HEK293 (cell line): Measurements from ENCODE around the gene MYO7A.
A peak's percentile ranks its signal among the peaks of the same experiment; 100 is the strongest.

Source experiments
- CTCF ChIA-PET: fragments of 350-600 bp; formaldehyde crosslinking; extraction: SDS; loops from one replicate; lab custom pipeline; 2021; ENCODE audit warnings: antibody characterized with exemption; lab: Yijun Ruan, JAX
- POLR2A ChIA-PET: fragments of 300-600 bp; formaldehyde crosslinking; extraction: SDS; loops from one replicate; lab custom pipeline; 2020; ENCODE audit warnings: antibody characterized with exemption, inconsistent platforms; lab: Yijun Ruan, JAX
- H3K27ac ChIP-seq: fragments of 200-500 bp; sonication (Bioruptor generic); 2 replicates; pipeline ENCODE4 v1.5.1; 2014; ENCODE audit warnings: low read depth, low read length, control low read depth, inconsistent platforms; ENCODE audit errors: extremely low read depth
- H3K36me3 ChIP-seq, 2 experiments: fragments of 200-500 bp in 1 of 2; sonication (Bioruptor generic) in 1 of 2; 1 replicate in 1 of 2; 2 replicates in 1 of 2; pipeline ENCODE4 v1.5.1; 2014 to 2017; ENCODE audit warnings: inconsistent platforms in 2 of 2, low read length in 2 of 2; ENCODE audit not compliant: control insufficient read depth in 2 of 2, insufficient read depth in 1 of 2
- H3K4me1 ChIP-seq: fragments of 200-500 bp; sonication (Bioruptor generic); 2 replicates; pipeline ENCODE4 v1.5.1; 2014; ENCODE audit warnings: mild to moderate bottlenecking, low read length, inconsistent platforms; ENCODE audit not compliant: control insufficient read depth, insufficient read depth
- H3K4me3 ChIP-seq: 2 replicates; pipeline ENCODE4 v1.5.1; 2011; ENCODE audit warnings: low read depth, mild to moderate bottlenecking, control low read depth, low read length, moderate library complexity
- H3K9me3 ChIP-seq: fragments of 200-500 bp; sonication (Bioruptor generic); 2 replicates; pipeline ENCODE4 v1.5.1; 2014; ENCODE audit warnings: low read depth, low read length, inconsistent platforms; ENCODE audit not compliant: control insufficient read depth, insufficient read depth
- HOXA7 ChIP-seq: sonication (generic); formaldehyde crosslinking; IDR thresholded peaks from 2 replicates; pipeline ENCODE4 v1.8.1; 2022; ENCODE audit warnings: missing genetic modification reagents, borderline replicate concordance
- HOXD13 ChIP-seq: sonication (generic); formaldehyde crosslinking; IDR thresholded peaks from 2 replicates; pipeline ENCODE4 v1.8.0; 2022; ENCODE audit warnings: missing genetic modification reagents, borderline replicate concordance
- MYNN ChIP-seq: fragments of 450-650 bp; formaldehyde crosslinking; IDR thresholded peaks from 2 replicates; pipeline ENCODE4 v1.5.1; 2016; ENCODE audit warnings: missing biosample characterization, missing genetic modification characterization, borderline replicate concordance
- OSR2 ChIP-seq: fragments of 450-650 bp; formaldehyde crosslinking; IDR thresholded peaks from 2 replicates; pipeline ENCODE4 v1.5.1; 2016; ENCODE audit warnings: missing biosample characterization, missing genetic modification characterization
- SP7 ChIP-seq: fragments of 450-650 bp; formaldehyde crosslinking; IDR thresholded peaks from 2 replicates; pipeline ENCODE4 v1.5.1; 2016; ENCODE audit warnings: missing biosample characterization, missing genetic modification characterization
- TCF7L2 ChIP-seq: IDR thresholded peaks from 2 replicates; pipeline ENCODE4 v1.6.1; 2011; ENCODE audit warnings: low read depth, mild to moderate bottlenecking, inconsistent platforms, low read length, moderate library complexity, borderline replicate concordance
- YY2 ChIP-seq: fragments of 450-650 bp; formaldehyde crosslinking; IDR thresholded peaks from 2 replicates; pipeline ENCODE4 v1.5.1; 2016; ENCODE audit warnings: missing biosample characterization, missing genetic modification characterization
- ZNF133 ChIP-seq: fragments of 450-650 bp; formaldehyde crosslinking; IDR thresholded peaks from 2 replicates; pipeline ENCODE4 v1.5.1; 2016; ENCODE audit warnings: missing biosample characterization, missing genetic modification characterization
- ZNF221 ChIP-seq: fragments of 450-650 bp; formaldehyde crosslinking; IDR thresholded peaks from 2 replicates; pipeline ENCODE4 v1.5.1; 2017; ENCODE audit warnings: missing biosample characterization, missing genetic modification characterization, borderline replicate concordance
- ZNF248 ChIP-seq: fragments of 450-650 bp; formaldehyde crosslinking; IDR thresholded peaks from 2 replicates; pipeline ENCODE4 v1.5.1; 2017; ENCODE audit warnings: missing biosample characterization, missing genetic modification characterization
- ZNF394 ChIP-seq: fragments of 450-650 bp; formaldehyde crosslinking; IDR thresholded peaks from 2 replicates; pipeline ENCODE4 v1.5.1; 2016; ENCODE audit warnings: missing biosample characterization, missing genetic modification characterization, mild to moderate bottlenecking, moderate library complexity, borderline replicate concordance
- ZNF423 ChIP-seq: fragments of 450-650 bp; formaldehyde crosslinking; IDR thresholded peaks from 2 replicates; pipeline ENCODE4 v1.5.1; 2016; ENCODE audit warnings: missing biosample characterization, missing genetic modification characterization
- ZNF514 ChIP-seq: fragments of 450-650 bp; formaldehyde crosslinking; IDR thresholded peaks from 2 replicates; pipeline ENCODE4 v1.5.1; 2016; ENCODE audit warnings: missing biosample characterization, missing genetic modification characterization
- ZNF624 ChIP-seq: fragments of 450-650 bp; formaldehyde crosslinking; IDR thresholded peaks from 2 replicates; pipeline ENCODE4 v1.5.1; 2017; ENCODE audit warnings: missing biosample characterization, missing genetic modification characterization
- ZNF768 ChIP-seq: fragments of 450-650 bp; formaldehyde crosslinking; IDR thresholded peaks from 2 replicates; pipeline ENCODE4 v1.5.1; 2018; ENCODE audit warnings: missing biosample characterization, mild to moderate bottlenecking, missing genetic modification characterization
- ZNF792 ChIP-seq: fragments of 450-650 bp; formaldehyde crosslinking; IDR thresholded peaks from 2 replicates; pipeline ENCODE4 v1.5.1; 2016; ENCODE audit warnings: missing biosample characterization, missing genetic modification characterization
- TF ChIP-seq, protein P1 (sequence below): fragments of 450-650 bp; formaldehyde crosslinking; IDR thresholded peaks from 2 replicates; pipeline ENCODE4 v1.5.1; 2017; ENCODE audit warnings: missing biosample characterization, missing genetic modification characterization
- TF ChIP-seq, protein P2 (sequence below): fragments of 450-650 bp; formaldehyde crosslinking; IDR thresholded peaks from 2 replicates; pipeline ENCODE4 v1.5.1; 2017; ENCODE audit warnings: missing biosample characterization, missing genetic modification characterization
- TF ChIP-seq, protein P3 (sequence below): fragments of 450-650 bp; formaldehyde crosslinking; IDR thresholded peaks from 2 replicates; pipeline ENCODE4; 2016; ENCODE audit warnings: missing biosample characterization, missing genetic modification characterization
- TF ChIP-seq, protein P4 (sequence below): fragments of 450-650 bp; formaldehyde crosslinking; IDR thresholded peaks from 2 replicates; pipeline ENCODE4 v1.5.1; 2017; ENCODE audit warnings: missing biosample characterization, missing genetic modification characterization

Gene MYO7A

DNA sequence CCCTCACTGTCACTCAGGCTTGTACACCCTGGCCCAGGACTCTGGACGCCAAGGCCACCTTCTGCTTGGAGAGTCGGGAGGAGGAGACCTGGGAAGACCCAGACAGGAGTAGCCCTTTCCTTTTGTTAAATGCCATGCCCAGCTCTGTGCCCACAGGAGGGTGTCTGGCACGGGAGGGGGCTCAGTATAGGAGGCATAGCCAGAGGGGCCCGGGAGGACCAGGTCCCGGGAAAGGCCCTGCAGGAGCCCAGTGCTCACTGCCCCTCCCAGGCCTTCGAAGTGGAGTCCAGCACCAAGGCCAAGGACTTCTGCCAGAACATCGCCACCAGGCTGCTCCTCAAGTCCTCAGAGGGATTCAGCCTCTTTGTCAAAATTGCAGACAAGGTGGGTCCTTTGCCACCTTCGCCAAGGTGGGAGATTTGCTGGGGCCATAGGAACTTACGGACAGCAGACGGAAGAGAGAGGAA, 79.0 kb downstream of the MYO7A start:
- Histone ChIP-seq H3K36me3 (no peaks in the 10 kb centered on the region), H3K4me1 (no peaks in the 10 kb centered on the region), H3K9me3 (no peaks in the 10 kb centered on the region), H3K27ac (no peak overlapping the region), H3K4me3 (no peak overlapping the region)
- ChIA-PET POLR2A (no interaction called here), CTCF (interaction anchor here (0.6 to 1.5 kb wide), 3 partner anchors 8 to 372 kb away, joined by 4 to 5 read pairs (median 4); no protein-coding TSS in a partner anchor)
- TF ChIP-seq, protein P1, sequence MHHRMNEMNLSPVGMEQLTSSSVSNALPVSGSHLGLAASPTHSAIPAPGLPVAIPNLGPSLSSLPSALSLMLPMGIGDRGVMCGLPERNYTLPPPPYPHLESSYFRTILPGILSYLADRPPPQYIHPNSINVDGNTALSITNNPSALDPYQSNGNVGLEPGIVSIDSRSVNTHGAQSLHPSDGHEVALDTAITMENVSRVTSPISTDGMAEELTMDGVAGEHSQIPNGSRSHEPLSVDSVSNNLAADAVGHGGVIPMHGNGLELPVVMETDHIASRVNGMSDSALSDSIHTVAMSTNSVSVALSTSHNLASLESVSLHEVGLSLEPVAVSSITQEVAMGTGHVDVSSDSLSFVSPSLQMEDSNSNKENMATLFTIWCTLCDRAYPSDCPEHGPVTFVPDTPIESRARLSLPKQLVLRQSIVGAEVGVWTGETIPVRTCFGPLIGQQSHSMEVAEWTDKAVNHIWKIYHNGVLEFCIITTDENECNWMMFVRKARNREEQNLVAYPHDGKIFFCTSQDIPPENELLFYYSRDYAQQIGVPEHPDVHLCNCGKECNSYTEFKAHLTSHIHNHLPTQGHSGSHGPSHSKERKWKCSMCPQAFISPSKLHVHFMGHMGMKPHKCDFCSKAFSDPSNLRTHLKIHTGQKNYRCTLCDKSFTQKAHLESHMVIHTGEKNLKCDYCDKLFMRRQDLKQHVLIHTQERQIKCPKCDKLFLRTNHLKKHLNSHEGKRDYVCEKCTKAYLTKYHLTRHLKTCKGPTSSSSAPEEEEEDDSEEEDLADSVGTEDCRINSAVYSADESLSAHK (tag by site-specific recombination): no peak
- no peak for TF ChIP-seq ZNF221 (tag by site-specific recombination)
- TF ChIP-seq ZNF624: no peak
- no peak for TF ChIP-seq SP7 (tag by site-specific recombination)
- TF ChIP-seq MYNN (tag by site-specific recombination): no peak
- no peak for TF ChIP-seq ZNF792 (tag by site-specific recombination)
- no peak for TF ChIP-seq TCF7L2
- TF ChIP-seq HOXA7 (CRISPR knock-in tag): no peak
- no peak for TF ChIP-seq YY2 (tag by site-specific recombination)
- TF ChIP-seq ZNF394 (tag by site-specific recombination): no peak
- TF ChIP-seq, protein P2, sequence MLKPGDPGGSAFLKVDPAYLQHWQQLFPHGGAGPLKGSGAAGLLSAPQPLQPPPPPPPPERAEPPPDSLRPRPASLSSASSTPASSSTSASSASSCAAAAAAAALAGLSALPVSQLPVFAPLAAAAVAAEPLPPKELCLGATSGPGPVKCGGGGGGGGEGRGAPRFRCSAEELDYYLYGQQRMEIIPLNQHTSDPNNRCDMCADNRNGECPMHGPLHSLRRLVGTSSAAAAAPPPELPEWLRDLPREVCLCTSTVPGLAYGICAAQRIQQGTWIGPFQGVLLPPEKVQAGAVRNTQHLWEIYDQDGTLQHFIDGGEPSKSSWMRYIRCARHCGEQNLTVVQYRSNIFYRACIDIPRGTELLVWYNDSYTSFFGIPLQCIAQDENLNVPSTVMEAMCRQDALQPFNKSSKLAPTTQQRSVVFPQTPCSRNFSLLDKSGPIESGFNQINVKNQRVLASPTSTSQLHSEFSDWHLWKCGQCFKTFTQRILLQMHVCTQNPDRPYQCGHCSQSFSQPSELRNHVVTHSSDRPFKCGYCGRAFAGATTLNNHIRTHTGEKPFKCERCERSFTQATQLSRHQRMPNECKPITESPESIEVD: no peak
- TF ChIP-seq, protein P3, sequence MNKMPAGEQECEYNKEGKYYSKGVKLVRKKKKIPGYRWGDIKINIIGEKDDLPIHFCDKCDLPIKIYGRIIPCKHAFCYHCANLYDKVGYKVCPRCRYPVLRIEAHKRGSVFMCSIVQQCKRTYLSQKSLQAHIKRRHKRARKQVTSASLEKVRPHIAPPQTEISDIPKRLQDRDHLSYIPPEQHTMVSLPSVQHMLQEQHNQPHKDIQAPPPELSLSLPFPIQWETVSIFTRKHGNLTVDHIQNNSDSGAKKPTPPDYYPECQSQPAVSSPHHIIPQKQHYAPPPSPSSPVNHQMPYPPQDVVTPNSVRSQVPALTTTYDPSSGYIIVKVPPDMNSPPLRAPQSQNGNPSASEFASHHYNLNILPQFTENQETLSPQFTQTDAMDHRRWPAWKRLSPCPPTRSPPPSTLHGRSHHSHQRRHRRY (tag by site-specific recombination): no peak
- TF ChIP-seq OSR2: no peak
- no peak for TF ChIP-seq HOXD13 (CRISPR knock-in tag)

DNA sequence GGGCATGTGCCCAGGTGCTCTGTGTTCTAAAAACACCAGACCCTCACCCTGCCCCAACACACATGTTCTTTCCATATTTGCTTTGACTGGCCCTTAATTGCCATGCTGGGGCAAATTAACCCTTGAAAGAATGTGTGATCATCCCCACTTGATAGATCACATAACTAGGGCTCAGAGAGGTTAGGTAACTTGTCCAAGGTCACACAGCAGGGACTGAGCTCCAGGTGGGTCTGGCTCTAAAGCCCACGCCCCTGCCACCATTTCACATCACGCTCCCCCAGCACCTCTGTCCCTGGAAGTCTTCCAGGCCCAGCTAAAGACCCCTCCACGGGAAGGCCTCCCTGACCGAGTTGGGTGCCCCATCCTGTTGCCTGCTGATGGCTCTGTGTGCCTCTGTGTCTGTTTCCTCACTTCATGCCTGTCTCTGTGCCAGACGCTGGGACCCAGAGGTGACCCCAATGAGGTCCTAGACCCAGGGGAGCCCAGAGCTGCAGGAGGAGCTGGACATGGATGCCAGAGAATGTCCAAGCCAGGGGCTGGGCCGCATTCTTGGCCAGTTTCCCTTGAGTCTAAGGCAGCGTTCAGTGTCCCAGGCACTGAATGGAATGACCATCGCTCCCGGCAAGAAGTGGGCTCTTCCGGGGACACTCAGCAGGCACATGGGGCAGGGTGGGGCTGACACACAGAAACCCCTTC, 79.7 kb downstream of the MYO7A start:
- POLR2A ChIA-PET: no interaction called here
- CTCF ChIA-PET: interaction anchor here (0.6 to 1.5 kb wide), 3 partner anchors 9 to 371 kb away, joined by 4 to 5 read pairs (median 4); no protein-coding TSS in a partner anchor
- Histone ChIP-seq H3K36me3 (no peaks in the 10 kb centered on the region), H3K27ac (no peak overlapping the region), H3K4me1 (no peaks in the 10 kb centered on the region), H3K4me3 (no peak overlapping the region), H3K9me3 (no peaks in the 10 kb centered on the region)
- TF ChIP-seq ZNF514 (tag by site-specific recombination): no peak
- no peak for TF ChIP-seq ZNF248 (tag by site-specific recombination)
- peak; percentile 33; the same call in 1 of the 2 replicates for TF ChIP-seq ZNF768 (tag by site-specific recombination)
- no peak for TF ChIP-seq ZNF423
- TF ChIP-seq ZNF133: no peak
- TF ChIP-seq, protein P4, sequence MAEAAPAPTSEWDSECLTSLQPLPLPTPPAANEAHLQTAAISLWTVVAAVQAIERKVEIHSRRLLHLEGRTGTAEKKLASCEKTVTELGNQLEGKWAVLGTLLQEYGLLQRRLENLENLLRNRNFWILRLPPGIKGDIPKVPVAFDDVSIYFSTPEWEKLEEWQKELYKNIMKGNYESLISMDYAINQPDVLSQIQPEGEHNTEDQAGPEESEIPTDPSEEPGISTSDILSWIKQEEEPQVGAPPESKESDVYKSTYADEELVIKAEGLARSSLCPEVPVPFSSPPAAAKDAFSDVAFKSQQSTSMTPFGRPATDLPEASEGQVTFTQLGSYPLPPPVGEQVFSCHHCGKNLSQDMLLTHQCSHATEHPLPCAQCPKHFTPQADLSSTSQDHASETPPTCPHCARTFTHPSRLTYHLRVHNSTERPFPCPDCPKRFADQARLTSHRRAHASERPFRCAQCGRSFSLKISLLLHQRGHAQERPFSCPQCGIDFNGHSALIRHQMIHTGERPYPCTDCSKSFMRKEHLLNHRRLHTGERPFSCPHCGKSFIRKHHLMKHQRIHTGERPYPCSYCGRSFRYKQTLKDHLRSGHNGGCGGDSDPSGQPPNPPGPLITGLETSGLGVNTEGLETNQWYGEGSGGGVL: no peak
